ENCODE data around the gene PHF21A.
A peak's percentile ranks its signal among the peaks of the same experiment; 100 is the strongest.

Gene PHF21A

DNA sequence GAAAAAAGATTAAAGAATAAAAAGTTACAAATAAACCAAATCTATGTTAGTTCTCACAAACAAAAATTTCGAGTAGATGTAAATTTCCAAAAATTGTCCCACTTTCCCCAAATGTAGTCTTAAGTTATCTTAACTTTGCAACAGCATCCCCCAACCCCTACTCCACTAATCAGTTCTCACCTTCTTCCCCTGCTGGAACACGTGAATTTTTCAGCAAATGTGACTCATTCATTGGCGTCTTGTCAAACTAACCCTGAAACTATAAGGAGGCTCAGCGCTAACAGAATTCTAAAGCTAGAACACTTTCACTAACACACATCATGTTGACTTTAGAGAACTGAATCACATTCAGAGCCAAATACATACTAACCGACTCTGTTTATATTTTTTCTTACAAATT lies 46.1 kb downstream of the PHF21A start:
- ATAC-seq = no peak

DNA sequence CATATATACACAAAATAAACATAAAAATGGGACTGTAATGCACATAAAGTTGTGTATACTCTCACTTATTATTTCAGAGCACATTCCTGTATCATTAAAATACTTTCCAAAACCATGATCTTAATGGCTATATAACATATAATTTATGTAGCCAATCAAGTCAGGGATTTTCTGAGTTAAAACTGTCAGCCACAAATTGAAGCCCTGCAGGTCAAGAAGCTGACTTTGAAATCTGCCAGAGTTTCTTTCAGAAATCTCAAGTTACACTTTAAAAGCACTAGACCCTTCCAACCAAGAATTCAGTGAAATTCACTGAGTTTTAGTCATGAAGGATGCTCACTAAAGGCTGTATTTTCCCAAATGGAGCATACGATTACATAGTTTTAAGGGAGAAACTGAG lies 47.6 kb downstream of the PHF21A start:
- ATAC-seq = no peak

DNA sequence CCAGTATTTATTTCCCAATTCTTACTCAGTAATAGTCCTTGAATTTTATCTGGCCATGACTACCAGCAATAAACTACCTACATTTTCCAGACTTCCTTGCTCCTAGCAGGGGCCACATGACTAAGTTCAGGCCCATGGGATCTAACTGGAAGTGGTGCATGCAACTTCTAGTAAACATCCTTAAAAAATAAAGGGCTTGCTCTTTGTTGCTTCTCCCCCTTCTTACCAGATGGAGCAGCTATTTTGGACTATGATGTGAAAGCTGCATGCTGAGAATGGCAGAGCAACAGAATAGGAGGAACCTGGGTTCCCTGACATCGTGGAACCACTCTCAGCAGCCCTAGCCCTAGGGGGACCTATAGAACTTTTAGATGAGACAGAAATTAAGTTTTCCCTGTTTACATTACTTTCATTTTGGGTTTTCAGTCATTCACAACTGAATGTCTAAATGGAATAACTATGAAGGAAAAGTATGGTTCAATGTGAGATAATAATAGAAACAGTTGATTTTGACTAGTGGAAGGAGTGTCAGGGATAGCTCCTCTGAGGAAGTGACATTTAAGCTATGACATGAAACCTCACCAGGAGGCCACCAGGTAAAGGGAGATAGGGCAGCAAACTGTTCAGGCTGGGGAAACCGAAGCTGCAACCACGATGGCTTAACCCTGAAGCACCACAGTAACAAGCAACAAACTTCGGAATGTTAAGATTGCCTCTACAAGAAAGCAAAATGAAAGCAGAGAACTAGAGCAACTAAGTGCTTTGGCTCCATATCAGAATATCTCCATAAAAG lies 48.9 kb downstream of the PHF21A start:
- no peak for ATAC-seq

DNA sequence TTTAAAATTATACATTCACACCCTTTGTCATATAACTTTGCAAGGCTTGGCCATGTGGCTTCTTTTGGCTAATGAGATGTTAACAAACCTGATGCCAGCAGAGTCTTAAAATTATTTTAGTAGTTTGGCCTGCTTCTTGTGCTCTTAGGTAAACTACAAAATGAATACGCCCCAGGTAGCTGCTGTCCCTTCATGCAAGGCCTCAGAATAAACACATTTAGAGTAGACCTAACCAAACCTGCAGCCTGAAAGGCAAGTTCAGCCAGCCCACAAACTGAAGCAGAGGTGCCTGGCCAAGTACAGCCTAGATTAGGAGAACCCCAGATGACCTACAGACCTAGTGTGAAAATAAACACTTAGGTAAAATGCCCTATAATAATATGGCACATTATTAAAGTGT lies 50.2 kb downstream of the PHF21A start:
- no peak for ATAC-seq

DNA sequence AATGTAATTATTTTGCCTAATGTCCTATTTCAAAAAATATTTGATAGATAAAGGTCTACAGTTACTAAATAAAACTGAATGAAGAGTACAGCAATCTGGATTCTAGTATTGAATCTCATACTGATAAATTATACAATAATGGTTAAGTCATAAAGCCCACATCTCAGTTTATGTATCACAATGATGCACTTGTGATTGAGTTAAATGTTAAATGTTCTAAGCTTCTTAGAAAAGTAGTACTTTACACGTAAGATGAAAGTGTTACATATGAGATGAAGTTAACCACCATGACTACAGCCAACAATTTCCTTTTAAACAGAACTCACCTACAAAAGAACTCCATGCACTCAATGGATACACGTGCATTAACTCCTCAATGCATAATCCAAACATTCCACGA lies 51.7 kb downstream of the PHF21A start:
- peak in 1 of 2 donors; percentile 65 for ATAC-seq

DNA sequence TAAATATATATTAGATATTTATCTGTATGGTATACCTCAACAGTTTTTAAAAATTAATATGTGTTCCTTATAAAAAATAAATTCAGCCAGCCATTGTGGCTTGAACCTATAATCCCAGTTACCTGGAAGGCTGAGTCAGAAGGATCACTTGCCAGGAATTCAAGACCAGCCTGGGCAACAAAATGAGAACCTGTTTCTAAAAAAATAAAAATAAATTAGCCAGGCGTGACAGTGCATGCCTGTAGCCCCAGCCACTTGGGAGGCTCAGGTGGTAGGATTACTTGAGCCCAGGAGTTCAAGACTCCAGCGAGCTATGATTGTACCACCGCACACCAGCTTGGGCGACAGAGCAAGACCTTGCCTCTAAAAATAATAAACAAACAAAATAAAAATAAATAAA lies 54.9 kb downstream of the PHF21A start:
- no peak for ATAC-seq

DNA sequence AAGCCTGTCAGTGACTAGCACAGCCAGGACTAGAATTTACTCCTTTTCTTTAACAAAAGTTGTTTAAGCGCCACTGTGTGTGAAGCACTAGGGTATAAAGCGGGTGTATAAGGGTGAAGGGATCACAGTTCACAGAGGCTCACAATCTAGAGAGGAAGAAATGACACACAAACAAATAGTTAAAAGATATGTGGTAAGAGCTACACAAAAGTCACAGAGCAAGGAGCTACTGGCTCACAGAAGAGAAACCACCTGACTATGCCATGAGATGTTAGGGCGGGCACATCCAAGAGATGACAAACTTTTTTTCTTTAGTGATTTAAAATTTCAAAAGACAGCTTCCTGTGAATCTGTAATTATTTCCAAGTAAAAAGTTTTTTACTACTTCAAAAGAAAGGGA lies 55.6 kb downstream of the PHF21A start:
- ATAC-seq = no peak

DNA sequence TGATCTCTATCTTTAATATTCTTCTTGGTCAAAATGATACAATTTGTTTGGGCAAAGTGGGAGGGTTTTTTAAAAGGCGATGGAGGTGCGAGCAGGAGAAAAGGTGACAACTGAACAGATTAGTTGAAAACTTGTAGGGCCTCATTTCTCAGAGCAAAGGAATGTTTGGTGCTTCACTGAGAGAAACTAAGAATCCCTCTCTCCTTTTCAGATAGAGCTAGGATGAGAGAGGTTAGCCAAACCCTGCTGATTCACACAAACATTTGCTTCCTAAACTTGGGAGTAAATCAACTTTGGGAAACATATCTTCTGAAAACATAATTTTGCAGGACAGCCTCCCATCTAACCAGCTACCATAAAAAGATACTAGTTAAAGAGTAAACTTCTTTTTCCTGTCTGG lies 57.0 kb downstream of the PHF21A start:
- ATAC-seq = no peak

DNA sequence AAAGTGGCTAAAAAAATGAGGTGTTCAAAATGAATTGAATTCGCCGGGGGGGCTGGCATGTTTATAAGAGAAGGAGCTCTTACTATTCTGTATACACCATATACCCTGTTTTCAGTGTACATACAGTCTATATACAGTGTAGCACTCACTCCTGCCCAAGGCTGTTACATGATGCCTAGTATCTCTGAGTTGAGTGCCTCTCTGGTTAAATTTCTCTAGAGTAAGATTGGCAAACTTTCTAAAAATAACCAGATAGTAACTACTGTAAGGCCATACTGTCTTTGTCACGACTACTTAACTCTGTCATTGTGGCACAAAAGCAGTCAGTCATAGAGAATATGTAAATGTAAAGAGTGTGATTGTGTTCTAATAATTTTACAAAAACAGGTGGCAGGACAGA lies 58.1 kb downstream of the PHF21A start:
- ATAC-seq = no peak

DNA sequence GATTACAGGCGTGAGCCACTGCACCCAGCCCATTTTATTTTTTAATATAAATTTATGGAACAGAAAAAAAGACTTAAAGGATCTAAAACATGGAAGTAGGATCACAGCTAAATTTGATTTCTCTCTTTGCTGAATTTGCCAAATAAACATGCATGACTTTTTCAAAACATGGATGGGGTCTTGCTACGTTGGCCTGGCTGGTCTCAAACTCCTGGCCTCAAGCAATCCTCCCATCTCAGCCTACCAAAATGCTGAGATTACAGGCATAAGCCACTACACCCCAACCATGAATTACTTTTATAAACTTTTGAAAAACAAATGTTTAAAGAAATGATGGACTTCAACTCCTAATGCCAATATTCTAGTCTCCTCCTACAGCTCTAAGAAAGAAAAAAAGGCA lies 61.2 kb downstream of the PHF21A start:
- no peak for ATAC-seq

DNA sequence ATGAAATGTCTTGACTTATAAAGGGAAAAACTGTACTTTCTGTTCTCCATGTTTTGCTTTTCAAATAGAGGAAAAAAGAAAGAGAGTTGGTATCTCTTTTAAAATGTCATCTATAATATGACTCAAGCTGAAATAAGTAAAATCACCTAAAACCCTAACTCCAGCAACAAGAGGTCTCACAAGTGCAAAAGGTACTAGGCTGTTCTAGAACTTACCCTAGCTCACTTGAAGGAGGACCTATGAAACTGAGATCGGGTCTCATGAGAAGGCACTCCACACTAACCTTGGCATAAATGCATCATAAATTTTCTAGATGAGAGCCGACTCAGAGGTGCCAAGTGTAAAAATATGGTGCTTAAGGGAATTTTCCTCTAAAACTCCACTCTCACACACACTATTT lies 63.8 kb downstream of the PHF21A start:
- no peak for ATAC-seq

DNA sequence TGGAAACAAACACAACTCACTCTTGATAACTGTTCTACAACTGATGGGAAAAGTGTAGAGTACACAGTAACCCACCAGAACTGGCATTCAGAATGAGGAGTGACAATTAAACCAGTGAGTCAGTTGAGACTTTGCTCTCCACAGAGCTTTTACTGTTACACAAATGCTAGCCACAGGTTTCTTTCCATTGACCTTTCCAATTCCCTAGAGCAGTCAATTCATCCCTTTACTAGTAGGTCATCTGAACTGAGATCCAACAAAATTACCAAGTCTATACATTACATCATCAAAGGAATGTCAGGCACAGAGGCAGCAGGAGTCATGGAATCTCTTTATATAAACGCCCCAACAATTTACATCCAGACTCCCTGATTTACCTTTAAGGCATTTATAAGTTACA lies 65.9 kb downstream of the PHF21A start:
- ATAC-seq = no peak

DNA sequence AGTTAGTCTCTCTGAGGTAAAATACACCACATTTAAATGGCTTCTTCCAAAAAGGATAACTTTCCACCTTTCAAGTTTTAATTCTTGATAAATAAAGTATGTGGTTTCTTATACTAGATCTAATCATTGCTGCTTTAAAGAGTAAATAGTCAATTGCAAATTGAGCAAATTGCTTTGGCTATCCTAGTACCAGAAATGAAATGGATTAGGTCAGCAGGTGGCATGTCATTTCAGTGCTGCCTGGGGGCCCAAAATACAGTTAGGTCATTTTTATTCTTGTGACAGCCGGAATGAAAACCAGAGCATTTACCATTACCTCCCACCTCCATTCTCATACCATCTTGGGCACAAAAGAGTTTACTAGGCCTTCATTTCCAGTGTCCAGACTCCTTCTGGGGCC lies 70.2 kb downstream of the PHF21A start:
- no peak for ATAC-seq

DNA sequence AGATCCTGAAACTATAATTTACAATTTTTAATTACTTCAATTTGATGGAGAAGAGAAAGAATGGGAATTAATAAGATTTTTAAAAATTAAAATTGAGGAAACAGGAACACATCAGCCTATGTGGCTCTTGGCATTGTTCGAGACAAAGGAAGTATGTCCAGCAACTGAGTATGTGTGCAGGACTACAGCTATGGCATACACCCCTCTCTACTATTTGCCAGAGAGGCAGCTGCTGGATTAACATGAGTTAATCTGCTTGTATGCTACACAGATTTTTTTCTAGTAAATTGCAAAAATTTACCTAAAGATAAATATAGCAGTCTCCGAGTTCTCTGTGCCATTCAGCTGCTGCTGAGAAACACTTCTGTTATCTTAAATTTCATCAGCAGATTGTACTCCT lies 70.6 kb downstream of the PHF21A start:
- ATAC-seq = no peak

DNA sequence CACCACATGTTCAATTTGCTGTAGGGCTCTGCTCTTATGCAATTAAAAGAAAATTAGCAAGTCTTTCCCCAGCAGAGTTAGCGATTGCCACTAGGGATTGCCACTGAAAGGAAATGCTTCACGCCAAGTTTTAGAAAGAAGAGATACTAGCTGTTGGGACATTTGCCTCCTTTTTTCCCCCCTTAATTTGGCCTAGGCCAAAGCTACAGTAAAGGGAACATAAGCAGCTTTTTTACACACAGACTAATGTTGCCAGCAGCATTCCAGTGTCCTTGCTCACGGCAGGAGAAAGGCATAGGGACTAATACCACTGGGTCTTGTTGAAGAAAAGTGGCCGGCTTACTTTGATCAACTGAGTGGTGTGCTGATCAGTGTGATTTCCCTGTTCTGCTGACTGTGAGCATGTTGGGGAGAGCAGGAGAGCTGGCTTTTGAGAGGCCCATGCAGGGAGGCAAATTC lies 71.2 kb downstream of the PHF21A start:
- ATAC-seq = no peak

DNA sequence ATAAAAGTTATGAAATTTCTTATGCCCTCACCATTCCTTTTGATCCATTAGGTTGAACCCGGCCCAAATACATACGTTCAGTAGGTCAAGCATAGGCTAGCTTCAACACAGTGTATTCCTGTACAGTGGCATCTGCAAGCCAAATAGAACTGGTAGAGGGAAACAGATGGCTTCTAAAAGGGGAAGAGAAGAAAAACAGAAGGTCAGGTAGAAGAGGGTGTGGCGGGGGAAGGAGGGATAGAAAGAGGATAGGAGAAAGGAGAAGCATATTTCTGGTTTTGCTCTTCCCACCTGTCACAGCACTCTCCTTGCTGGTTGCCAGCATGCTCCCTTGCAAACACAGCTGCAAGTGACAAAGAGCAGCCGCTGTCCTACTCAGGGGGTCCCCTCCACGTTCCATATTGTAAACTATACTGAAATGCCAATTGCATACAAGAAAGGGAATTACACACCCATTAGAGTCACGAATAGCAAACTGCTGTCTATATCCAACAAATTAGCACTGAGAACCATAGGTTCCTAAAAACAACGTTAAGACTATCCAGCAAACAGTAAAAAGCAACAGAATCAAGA lies 71.8 kb downstream of the PHF21A start:
- no peak for ATAC-seq

DNA sequence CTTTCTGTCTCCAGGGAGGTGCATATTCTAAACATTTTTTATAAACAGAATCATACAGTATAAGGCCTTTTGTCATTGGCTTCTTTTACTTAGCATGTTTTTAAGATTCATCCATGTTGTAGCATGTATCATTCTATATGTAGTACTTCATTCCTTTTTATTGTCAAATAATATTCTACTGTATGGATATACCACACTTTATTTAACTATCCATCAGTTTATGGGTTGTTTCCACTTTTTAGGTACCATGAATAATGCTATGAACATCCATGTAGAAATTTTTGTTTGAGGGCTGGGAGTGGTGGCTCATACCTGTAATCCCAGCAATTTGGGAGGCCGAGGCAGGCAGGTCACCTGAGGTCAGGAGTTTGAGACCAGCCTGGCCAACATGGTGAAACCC lies 73.1 kb downstream of the PHF21A start:
- ATAC-seq = no peak

DNA sequence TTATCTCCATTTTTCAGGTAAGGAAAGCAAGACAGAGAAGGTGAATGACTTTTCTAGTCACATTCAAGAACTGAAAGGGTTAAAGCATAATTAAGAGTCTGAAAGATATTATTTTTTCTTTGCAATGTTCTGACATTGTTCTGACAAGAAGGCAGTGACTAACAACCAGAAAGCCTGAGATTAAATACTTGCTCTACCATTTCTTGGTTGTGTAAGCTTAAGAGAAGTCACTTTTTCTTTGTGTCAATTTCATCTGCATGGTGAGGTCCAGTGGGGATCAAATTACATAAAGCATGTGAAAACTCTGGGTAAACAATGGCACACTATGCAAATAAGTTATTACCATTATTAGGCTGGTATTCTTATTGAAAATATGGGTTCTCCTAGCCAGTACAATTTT lies 73.7 kb downstream of the PHF21A start:
- ATAC-seq = no peak

DNA sequence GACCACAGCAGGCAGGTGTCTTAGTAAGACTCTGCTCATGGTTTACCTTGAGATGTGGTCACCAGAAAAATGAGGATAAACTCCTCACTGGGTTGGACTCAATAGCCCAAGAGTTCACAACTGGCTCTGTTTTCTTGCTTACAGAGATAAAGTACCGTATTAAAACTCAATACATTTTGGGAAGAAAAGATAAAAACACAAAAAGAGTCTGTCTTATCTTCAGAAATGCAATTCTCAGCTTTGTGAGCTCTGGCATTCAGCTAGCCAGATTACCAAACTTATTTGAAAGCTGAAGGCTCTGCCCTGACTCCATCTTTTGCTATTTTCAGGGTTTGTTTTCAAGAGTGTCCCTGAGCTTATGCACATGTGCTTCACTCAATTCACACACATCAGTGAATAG lies 75.4 kb downstream of the PHF21A start:
- ATAC-seq = no peak

DNA sequence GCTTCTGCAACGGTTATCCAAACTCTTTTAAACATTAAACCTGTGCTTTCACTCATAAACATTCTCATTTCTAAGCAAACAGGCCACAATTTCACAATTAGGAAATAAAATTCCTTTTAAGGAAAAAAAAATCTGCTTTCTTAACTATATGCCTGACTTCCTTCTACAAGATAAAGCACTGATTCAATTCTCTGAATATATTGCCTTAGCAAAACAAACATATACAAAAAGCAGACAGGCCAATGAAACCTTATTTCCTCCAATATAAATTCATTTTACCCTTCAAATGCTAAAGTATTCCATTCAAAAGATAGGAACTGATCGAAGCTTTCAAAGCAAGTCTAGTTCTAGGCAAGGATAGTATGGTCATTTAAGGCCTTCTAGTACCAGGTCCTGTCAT lies 76.7 kb downstream of the PHF21A start:
- no peak for ATAC-seq

DNA sequence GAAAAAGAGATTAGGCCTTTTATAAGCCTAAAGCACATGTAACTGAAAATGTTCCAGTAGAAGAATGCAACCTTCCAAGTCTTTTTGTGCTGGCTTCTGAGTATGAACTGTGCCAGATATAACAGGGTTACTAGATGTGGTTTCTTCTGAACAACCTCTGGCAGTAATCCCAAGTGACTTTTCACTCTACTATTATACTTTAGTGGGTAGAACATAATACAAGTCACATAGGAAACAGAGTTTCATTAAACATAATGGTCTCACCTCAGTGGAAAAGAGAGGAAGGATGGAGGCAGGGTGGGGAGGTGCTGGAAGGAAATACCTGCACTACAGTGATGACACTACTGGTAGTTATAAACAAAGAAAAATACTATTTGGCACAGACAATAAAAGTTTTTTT lies 81.3 kb downstream of the PHF21A start:
- no peak for ATAC-seq

DNA sequence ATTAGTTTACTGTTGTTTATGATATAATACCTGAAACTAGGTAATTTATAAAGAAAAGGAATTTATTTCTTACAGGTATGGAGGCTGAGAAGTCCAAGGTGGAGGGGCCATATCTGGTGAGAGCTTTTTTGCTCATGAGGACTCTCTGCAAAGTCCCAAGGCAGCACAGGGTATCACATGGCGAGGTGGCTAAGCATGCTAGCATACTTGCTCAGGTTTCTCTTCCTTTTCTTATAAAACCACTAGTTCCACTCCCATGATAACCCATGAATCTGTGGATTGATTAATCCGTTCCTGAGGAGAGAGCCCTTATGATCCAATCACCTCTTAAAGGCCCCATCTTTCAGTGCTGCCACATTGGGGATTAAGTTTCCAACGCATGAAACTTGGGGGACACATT lies 82.7 kb downstream of the PHF21A start:
- ATAC-seq = no peak

DNA sequence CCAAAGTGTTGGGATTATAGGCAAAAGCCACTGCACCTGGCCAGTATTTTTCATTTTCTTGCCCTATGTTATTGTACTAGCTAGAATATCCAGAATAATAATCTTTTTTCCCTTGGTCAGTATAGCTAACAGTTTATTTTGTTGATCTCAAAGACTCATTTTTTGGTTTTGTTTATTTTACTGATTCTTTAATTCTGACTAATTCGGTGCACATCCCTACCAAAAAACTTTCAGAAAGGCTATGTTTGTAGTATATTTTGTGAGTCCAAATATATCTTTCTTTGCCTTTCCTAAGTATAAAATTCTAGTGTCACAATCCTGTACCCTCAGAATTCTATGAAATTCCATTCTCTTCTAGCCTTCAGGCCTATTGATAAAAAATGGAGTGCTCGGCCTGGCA lies 84.3 kb downstream of the PHF21A start:
- no peak for ATAC-seq

DNA sequence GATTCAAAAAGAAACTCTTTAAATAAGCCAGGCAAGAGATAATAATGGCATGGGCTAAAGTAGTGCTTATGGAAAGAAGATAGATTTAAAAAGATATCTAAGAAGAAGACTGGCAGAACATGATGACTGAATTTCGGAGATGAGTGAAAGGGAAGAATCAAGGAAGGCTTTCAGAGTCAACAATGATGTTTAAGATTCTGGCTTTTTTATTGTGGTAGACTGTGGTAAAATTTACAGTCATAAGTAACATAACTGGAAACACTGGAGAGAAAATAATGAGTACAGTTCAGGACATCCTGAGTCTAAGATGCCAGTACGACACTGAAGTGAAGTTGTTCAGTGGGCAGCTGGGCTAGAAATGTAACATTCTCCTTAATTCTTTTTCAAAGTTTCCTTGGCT lies 85.2 kb downstream of the PHF21A start:
- no peak for ATAC-seq

DNA sequence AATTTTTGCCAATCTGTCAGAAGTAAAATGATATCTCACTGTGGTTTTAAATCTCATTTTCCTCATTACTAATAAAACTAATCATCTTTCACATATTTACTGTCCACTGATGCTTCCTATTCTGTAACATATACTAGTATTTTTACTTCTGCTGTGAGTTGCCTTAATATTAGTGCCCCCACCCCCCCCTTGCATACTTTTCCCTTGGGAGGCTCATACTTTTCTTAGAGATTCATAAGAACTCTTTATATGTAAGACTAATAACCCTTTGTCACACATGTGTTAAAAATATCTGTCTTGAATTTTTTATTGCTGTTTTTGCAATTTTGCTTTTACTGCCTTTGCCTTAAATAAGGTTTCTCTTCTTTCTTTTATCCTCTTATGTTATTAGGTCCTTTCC lies 87.2 kb downstream of the PHF21A start:
- ATAC-seq = no peak
